Adipocyte (in vitro differentiated cells): ENCODE measurements around the gene SRGAP3.

ENCODE experiments used
- DNase-seq: peaks from one replicate; pipeline ENCODE4 v3.0.0-alpha.2; 2015; ENCODE audit warnings: low read depth
- H3K27me3 ChIP-seq: replicated peaks from 2 replicates; pipeline ENCODE4 v1.7.0; 2013; ENCODE audit warnings: mild to moderate bottlenecking, low read length, moderate library complexity; ENCODE audit not compliant: control insufficient read depth, insufficient read depth
- H3K36me3 ChIP-seq: 2 replicates; pipeline ENCODE4 v1.7.0; 2013; ENCODE audit warnings: low read length, mild to moderate bottlenecking, moderate library complexity; ENCODE audit not compliant: control insufficient read depth, insufficient read depth, severe bottlenecking
- H3K4me1 ChIP-seq: 2 replicates; pipeline ENCODE4 v1.7.0; 2013; ENCODE audit warnings: mild to moderate bottlenecking, low read length, moderate library complexity; ENCODE audit not compliant: control insufficient read depth, insufficient read depth
- H3K4me3 ChIP-seq: 2 replicates; pipeline ENCODE4 v1.7.0; 2013; ENCODE audit warnings: mild to moderate bottlenecking, low read length, moderate library complexity
- H3K9ac ChIP-seq: 2 replicates; pipeline ENCODE4 v1.7.0; 2013; ENCODE audit warnings: mild to moderate bottlenecking, low read length, moderate library complexity
- H3K9me3 ChIP-seq: 2 replicates; pipeline ENCODE4 v1.7.0; 2013; ENCODE audit warnings: mild to moderate bottlenecking, low read length, moderate library complexity; ENCODE audit not compliant: control insufficient read depth

SRGAP3 gene

DNA sequence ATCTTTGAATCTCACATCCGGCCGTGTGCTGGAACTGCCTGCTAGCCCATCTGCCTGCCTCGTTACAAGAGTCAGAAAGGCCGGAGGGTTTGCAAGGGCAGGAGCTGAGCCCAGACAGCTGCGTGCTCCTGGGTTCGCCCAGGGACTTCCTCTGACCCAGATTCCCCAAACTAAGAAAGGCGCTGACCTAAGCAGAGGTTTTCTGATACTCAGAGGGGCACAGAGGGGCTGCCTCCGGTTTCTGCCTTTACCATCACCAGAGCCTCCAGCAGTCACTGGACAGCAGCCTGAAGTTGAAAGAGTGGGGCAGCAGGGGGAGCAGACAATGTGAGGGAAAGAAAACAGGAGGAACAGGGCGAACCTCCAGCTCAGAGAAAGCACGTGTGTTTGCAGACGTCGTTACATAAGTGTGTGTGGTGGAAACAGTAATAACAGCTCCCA, 252.7 kb downstream of the SRGAP3 start:
- no peaks in the 10 kb centered on the region for H3K36me3 ChIP-seq
- H3K27me3 ChIP-seq: no peaks in the 10 kb centered on the region
- H3K9me3 ChIP-seq: no peaks in the 10 kb centered on the region
- H3K4me3 ChIP-seq: no peak overlapping the region
- peaks cover 11% of the 10 kb centered on the region for H3K4me1 ChIP-seq
- H3K9ac ChIP-seq: no peak overlapping the region
- DNase-seq: no peak

DNA sequence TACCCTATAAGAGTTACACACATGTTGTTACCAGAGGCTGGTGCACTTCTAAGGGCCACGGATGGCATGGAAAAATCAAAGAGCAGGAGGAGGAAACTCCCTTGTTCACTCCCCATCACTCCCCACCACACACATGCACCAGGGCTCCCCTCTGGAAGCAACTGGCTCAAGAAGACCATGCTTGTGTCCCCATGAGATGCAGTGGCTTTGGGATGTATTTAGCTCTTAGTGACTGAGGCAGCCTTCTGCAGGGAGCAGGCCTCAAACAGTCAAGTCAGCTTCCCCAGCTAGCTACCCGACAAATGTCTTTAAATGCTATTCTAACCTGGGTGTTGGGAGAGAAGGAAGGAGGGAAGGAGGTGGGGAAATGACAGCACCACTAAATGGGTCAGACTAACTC, 253.2 kb downstream of the SRGAP3 start:
- no peak overlapping the region for H3K9ac ChIP-seq
- H3K27me3 ChIP-seq: no peaks in the 10 kb centered on the region
- no peaks in the 10 kb centered on the region for H3K9me3 ChIP-seq
- H3K4me3 ChIP-seq: no peak overlapping the region
- H3K4me1 ChIP-seq: peaks cover 11% of the 10 kb centered on the region
- DNase-seq: no peak
- no peaks in the 10 kb centered on the region for H3K36me3 ChIP-seq

DNA sequence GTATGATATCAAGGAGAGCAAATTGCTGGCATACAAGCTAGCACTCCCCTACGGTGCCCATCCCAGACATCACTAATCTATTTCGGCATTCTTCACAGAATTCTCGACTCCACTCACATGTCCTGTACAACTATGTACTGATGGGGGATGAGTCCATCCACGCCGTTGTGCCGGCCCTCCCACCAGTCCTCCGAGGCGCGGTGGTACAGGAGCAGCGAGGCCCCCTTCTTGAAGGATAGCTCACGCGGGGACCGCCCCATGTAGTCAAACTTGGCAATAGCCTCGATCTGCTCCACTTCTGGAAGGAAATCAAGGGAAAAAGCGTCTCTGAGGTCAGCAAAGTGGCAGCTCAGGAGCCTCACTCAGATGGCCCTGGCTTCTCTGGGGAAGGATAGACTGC, 255.2 kb downstream of the SRGAP3 start:
- no peak overlapping the region for H3K9ac ChIP-seq
- H3K27me3 ChIP-seq: no peaks in the 10 kb centered on the region
- no peaks in the 10 kb centered on the region for H3K36me3 ChIP-seq
- no peak for DNase-seq
- H3K9me3 ChIP-seq: no peaks in the 10 kb centered on the region
- H3K4me3 ChIP-seq: no peak overlapping the region
- peaks cover 11% of the 10 kb centered on the region for H3K4me1 ChIP-seq

DNA sequence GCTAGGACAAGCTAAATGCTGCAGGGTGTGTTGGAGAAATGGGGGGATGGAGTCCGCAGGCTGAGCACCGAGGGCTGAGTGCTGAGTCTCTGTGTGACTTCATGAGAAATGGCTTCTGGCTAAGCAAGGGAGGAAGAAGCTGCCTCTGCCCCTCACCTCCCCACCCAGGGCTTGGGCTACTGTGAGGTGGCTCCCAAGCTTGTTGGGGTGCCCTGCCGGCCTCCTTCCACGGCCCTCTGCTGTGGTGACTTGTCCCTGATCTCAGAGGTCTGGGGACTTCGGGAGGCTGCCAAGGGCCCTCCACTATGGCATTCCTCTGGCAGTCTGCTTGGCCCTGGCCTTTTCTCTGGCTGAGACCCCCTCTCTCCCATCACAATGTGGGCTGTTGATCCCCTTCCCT, 256.1 kb downstream of the SRGAP3 start:
- Histone ChIP-seq H3K9ac (no peak overlapping the region), H3K9me3 (no peaks in the 10 kb centered on the region), H3K27me3 (no peaks in the 10 kb centered on the region), H3K36me3 (no peaks in the 10 kb centered on the region), H3K4me1 (peaks cover 15% of the 10 kb centered on the region), H3K4me3 (no peak overlapping the region)
- DNase-seq: no peak

DNA sequence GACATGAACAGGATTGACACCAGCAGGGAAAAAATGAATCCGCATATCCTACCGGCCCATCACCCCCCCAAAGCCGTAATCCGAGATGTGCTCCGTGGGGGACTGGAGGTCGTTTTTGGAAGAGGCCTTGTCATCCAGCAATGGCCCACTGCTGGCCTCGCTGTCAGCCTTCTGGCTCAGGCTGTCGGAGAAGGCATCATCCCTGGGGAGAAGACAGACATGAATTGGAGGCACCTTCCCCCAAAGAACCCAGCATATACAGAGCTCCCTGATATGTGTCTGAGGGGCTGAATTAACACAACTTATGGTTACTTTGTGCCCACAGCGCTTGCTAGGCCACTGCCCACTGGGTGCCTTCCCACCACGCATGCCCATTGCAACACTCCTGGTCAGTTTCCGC, 256.6 kb downstream of the SRGAP3 start:
- no peak for DNase-seq
- no peaks in the 10 kb centered on the region for H3K36me3 ChIP-seq

DNA sequence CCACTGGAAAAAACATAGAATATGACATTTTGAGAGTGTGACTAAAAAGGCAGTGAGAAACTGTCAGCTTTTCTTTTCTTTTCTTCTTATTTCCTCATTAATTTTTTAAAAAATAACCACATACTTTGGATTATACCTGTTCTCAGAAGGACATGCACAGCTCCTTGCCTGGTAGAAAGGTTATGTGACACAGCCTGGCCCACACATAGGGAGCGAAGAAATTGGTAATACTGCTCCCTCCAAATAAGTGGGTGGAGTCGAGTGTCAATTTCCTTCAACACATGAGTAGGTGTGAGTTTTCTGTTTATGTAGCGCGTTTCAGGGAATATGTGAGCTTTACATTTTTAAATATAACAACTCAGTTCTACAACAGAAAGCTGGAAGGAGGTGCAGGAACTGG, 257.2 kb downstream of the SRGAP3 start:
- H3K27me3 ChIP-seq: no peaks in the 10 kb centered on the region
- H3K9ac ChIP-seq: no peak overlapping the region
- no peaks in the 10 kb centered on the region for H3K36me3 ChIP-seq
- no peaks in the 10 kb centered on the region for H3K9me3 ChIP-seq
- no peak overlapping the region for H3K4me3 ChIP-seq
- peaks cover 18% of the 10 kb centered on the region for H3K4me1 ChIP-seq
- no peak for DNase-seq

More for the DNA sequence above, 256.6 kb downstream of the SRGAP3 start:
- Histone ChIP-seq H3K4me1 (peaks cover 18% of the 10 kb centered on the region), H3K27me3 (no peaks in the 10 kb centered on the region), H3K4me3 (no peak overlapping the region), H3K9ac (no peak overlapping the region), H3K9me3 (no peaks in the 10 kb centered on the region)

DNA sequence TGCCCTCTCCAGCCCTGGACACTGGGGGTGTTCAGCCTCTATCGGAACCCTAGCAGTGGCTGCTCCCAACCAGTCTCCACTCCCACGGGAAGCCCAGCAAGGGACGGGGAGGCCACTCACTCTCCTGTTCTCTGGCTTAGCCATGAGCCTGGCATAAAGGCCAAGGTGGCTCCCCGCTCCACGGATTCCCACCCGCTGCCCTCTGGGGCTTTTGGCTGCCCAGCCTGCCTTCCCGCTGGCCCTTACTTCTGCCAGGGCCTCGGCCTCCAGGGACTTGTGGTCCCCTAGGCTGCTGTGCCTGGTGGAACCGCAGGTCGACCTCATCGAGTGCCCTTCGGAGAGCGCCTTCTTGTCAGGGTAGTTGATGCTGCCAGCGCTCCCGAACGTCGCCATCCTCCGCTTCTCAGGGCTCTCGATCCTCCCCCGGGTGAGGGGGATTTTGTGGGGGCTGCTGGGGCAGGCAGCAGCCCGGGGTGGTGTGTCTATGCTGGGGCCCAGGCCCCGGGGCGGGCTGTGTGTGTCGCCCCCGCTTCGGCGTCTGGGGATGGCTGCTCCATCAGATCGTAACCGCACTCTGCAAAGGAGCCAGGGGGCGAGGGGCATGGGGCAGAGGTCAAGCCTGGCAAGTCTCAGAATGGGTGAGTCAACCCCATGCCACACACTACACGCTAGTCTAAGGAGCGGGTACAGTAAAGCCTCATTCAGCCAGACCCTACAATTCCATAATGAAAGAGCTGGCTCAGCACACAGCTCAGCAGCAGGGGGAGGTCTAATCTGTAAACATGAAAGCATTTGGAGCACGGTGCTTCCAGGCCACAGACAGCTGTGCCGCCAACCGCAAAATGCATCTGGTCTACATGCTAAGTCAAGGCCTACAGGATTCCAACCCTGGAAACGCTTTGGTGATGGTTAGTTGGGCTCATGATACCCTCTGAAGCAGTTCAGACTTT, 258.9 kb downstream of the SRGAP3 start:
- DNase-seq: peak; percentile 77
- Histone ChIP-seq H3K36me3 (no peaks in the 10 kb centered on the region), H3K4me3 (no peak overlapping the region), H3K9ac (no peak overlapping the region), H3K27me3 (no peaks in the 10 kb centered on the region), H3K9me3 (no peaks in the 10 kb centered on the region), H3K4me1 (peaks cover 7% of the 10 kb centered on the region)

DNA sequence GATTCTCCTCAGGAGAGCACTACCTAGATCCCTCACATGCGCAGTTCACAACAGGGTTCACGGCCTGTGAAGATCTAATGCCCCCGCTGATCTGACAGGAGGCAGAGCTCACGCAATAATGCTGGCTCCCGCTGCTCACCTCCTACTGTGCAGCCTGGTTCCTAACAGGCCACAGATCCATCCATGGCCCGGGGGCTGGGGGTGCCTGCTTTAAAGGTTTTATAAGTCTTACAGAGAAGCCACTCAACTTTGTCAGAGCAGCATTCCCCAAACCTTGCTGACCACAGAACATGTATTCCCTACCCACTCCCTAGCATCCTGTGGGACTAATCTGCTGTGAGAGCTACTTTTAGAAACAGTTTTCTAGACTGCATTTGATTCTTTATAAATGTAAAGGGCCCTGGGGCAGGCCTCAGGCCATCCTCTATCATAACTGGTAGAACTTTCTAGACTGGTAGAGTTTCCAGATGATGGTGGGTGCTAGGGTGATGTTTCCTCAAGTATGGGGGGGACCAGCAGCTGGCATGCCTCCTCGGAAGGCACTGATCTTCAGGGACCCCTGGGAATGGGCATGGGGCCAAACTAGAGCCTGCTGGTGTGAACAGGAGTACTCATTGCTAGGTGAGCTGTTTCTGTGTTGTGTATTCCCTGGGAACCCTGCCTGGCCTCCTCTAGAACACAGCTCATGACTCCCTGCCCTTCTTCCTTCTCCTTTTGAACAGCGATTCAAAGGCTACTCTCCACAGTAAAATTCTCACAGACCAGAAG, 260.5 kb downstream of the SRGAP3 start:
- no peak overlapping the region for H3K9ac ChIP-seq
- no peaks in the 10 kb centered on the region for H3K9me3 ChIP-seq
- H3K27me3 ChIP-seq: no peaks in the 10 kb centered on the region
- H3K4me1 ChIP-seq: peaks cover 8% of the 10 kb centered on the region
- no peak overlapping the region for H3K4me3 ChIP-seq
- H3K36me3 ChIP-seq: no peaks in the 10 kb centered on the region
- no peak for DNase-seq

DNA sequence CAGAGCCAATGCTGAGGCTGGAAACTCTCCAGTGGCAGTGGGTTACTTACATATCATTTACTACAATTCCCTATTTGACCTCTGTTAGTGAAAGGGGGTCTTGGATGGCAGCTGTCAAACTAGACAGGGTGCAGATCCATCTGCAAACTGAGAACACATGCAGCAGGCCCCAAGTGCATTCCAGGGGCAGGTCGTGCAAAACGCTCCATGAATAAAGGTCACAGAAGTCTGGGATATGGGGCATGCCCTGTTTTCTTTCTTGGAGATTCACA, 261.1 kb downstream of the SRGAP3 start:
- Histone ChIP-seq H3K9ac (no peak overlapping the region), H3K4me3 (no peak overlapping the region), H3K27me3 (no peaks in the 10 kb centered on the region), H3K4me1 (peaks cover 13% of the 10 kb centered on the region), H3K9me3 (no peaks in the 10 kb centered on the region), H3K36me3 (no peaks in the 10 kb centered on the region)
- no peak for DNase-seq

DNA sequence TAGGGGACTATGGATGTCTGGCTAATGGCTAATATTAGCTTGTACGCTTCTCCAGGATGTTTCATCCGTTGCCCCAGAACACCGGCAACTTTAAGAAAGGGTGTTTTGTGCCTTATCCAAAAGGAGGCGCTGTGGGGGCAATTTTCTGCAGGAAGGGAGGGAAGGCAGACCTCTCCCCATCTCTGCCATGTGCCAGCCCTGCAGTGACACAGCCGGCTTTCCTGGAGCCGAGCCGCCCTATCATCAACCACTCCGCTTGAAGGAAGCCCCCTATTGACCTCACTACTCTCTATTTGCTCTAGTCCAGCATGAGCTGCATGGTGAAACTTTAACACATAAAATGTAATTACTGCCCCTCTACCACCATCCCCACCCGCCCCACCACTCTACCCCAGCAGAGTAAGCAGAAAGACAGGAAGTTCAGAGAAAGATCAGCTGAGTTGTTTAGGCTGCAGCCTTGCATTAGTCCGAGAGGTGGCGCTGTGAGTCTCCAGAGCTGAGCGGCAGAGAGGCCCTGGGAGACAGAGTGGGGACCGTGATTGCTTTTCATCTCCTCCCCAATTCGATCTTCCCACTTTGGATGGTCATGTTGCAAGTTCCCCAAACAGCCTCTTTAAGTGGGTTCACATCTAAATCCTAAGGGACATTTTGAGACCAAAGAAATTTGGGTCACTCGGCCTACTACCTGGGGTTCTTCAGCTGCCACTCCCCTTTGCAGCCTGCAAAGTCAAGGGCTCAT, 261.6 kb downstream of the SRGAP3 start:
- Histone ChIP-seq H3K4me1 (peaks cover 13% of the 10 kb centered on the region), H3K27me3 (no peaks in the 10 kb centered on the region), H3K9ac (no peak overlapping the region), H3K4me3 (no peak overlapping the region), H3K9me3 (no peaks in the 10 kb centered on the region), H3K36me3 (no peaks in the 10 kb centered on the region)
- peak; percentile 78 for DNase-seq

DNA sequence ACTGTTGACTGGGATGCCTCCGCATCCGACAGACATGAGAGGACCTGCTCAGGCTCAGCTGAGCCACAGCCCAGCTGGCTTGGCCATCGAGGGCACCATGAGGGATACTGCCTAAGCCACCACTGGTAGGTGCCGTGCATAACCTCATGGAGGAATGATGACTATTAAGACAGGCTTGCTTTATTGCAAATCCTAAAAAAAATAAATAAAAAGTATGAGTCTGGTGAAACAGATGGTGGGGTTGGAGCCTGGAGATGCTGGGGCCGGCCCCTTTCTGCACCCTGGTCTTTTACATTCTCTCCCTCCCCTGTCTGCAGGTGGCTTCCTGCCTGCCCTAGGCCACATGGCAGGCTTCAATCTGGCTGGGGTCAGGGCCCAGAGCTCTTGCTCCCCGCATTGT, 262.2 kb downstream of the SRGAP3 start:
- no peak overlapping the region for H3K4me3 ChIP-seq
- peaks cover 17% of the 10 kb centered on the region for H3K4me1 ChIP-seq
- H3K27me3 ChIP-seq: no peaks in the 10 kb centered on the region
- no peak overlapping the region for H3K9ac ChIP-seq
- H3K36me3 ChIP-seq: no peaks in the 10 kb centered on the region
- no peak for DNase-seq
- H3K9me3 ChIP-seq: no peaks in the 10 kb centered on the region
